Myocyte (in vitro differentiated cells): Measurements from ENCODE around the gene CD300LB. TPM values are rescaled to one million over a fixed set of nuclear protein-coding genes. Genes with fewer than 3 reads are reported as not detected.

Source experiments
- DNase-seq: peaks from one replicate; pipeline ENCODE4 v3.0.0-alpha.2; 2012; ENCODE audit warnings: low read depth
- total RNA-seq: library from RNA; depleted of rRNA; stranded (reverse); fragments of >200 nt; gene quantifications from 2 replicates; pipeline ENCODE4 v1.2.3, GENCODE V29; 2014

Gene CD300LB
- total RNA-seq, 1 donor from 2014 or later = not detected

DNA sequence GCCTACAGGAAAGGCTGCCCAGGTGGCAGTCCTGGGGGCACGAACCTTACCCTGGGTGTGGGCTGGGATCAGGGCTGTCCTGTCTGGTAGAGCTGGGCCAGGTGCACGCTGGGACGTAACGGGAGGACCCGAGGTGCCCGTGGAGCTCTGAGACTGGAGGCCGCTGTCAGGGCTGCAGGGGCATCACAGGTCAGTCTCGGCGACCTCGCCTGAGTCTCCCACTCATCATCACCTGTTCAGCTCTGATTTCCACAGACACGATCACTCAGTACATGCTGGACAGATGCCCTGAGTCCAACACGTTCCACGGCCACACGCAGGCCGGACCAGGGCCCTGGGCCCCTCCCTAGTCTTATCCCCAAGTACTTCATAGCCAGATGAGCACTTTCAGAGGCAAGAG, 19.3 kb upstream of the CD300LB start:
- DNase-seq = no peak

DNA sequence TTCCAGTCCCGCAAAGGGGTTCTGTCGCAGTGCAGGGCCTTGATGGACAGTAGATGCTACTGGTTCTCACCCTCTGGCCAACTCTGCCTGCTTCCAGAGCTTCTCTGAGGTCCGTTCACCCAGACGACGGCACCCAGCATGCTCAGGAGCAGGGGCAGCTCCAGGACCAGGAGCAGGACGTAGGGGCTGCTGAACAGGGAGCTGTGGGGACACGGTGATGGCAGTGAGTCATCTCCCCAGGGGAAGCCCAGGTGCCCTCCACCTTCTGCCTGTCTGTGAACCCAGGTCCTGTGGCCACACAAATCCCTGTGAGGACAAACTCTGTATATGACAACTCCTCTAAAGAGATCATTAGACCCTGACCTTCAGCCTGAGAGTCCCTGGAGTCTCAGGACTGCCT, 18.1 kb upstream of the CD300LB start:
- no peak for DNase-seq

DNA sequence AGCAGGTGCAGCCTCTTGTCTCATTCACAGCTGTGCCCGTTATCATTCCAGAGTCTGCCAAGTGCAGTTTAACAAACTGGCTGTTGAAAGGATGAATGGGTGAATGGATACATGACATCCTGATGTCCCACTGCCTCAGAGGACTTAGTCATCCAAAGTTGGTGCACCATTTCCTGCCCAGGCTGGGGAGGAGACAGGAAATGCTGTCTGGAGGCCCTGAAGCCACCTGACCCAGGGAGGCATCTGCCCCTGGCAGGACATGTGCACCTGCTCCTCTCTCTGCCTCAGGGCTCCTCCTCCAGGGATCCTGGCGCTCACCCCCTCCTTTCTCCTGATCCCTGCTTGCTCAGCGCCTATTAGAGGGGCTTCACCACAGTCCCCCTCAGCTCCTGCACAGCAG, 16.5 kb upstream of the CD300LB start:
- DNase-seq = no peak

DNA sequence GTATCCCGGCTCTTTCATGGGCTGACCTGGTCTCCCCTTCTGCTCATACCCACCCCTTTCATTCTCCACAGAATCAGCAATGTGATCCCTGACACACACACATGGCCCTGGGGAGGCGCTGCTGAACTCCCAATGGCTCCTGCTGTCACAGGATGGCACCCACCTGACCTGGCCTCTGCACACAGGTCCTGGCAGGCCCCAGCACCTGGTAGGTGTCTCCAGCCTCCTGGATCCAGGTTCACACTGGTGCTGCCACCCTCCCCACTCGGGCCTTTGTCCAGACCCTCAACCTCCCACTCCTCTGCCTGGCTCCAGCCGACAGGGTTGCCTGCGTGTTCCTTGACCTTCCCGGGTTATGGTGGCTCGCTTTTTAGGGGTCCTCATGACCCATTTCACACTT, 16.0 kb upstream of the CD300LB start:
- DNase-seq = no peak

DNA sequence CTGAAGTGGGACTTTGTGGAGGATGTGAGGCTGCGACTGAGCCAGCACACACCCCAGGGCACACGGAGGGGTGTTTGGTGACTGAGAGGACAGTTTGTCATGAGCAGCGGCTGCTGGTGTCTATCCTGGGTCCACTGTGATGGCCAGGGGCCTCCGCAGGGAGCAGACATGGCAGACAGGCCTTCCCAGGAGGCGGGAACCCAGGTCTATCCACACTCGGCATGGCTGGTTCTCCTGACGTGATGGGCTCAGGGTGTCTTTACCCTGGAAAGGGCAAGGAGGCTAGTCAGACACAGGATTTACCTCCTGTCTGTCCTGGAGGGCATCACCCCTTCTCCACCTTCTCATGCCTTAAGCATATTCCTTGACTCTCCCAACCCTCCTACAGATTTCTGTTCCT, 15.3 kb upstream of the CD300LB start:
- no peak for DNase-seq

DNA sequence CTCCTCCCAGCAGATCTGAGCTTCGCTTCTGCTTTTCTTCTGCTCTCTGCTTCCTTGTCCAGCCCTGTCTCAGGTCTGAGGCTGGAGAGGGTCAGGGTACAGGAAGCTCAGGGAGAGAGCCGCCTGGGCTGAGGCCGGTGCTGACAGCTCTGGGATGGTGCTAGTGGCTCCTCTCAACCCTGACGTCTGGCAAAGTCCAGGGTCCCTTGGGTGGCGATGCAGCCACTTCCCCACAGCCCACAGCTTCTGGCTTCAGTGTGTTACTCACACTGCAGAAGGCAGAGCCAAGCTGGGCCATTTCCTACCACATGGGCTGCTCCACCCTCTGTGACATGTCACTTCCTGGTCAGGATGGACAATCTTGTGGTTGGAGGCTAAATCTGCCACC, 14.6 kb upstream of the CD300LB start, which contains the start of gene CD300C:
TSS of gene CD300C (minus strand) at position 273 of the 388 bp plus-strand sequence. CDS start 333 bp downstream, outside the sequence.
- no peak for DNase-seq

DNA sequence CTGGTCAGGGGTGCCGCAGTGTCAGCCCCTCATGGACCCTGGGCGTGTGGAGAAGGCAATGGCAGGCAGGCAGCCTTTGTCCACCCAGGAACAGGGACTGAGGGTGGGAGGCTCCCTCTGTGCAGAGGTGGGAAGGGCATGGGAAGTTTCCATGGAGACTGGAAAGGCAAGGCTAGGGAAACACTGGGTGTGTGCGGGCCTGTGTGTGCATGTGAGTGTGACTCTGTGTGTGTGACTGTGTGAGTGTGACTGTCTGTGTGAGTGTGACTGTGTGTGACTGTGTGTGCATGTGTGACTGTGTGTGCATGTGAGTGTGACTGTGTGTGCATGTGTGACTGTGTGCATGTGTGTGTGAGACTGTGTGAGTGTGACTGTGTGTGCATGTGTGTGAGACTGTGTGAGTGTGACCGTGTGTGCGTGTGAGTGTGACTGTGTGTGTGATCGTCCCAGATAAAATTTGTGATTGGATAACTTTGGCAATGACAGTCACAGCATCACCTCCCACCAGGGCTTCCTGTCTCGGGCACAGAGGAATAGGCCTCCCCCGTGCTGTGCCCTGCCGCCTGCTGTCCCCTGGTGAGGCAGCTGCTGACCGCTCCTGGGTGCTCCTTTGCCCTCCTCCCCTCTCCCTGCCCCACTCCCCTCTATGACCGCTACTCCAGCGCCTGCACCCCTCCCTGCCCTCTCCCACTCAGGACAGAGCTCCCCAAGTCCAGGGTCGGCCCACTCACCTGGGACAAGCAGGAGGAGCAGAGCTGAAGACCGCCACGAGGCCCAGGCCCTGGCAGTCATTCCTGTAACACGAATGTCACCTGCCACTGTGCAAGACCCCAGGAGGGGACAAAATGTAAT, 13.9 kb upstream of the CD300LB start:
- no peak for DNase-seq

DNA sequence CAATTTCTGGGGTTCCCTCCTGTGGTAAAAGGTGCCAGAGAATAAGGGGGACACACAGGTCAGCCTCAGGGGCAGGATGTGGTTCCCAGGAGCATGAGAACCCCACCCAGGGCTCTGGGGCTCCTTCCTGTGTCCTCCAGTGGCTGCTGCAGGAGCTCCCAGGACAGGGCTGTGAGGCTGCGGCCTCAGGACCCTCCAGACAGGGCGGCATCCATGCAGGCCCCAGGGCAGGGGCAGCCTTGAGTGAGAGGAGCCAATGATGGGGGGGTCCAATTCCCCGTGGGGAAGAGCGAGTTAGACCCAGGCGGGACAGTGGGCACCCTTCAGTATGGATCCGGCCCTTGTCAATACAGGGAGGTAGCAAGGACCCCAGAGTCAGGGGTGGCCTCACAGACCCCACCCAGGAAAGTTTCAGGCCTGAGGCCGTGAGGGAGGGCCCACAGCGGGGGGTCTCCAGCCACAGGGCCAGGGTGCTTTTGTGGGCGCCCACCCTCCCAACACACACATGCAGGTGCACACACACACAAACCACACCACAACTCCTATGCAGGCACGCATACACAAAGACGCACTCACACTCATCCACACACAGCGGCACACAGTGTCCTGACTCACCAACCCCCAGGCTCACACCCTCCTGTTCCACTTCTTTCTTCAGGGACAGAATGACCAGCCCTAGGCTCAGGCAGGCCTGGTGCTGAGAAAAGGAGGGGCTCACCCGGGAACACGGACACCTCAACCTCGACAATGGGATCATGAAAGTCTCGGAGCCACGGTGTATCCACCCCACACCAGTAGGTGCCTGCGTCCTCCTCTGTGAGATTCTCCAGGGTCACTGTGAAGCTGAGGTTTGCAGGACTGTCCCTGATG, 12.9 kb upstream of the CD300LB start:
- no peak for DNase-seq

DNA sequence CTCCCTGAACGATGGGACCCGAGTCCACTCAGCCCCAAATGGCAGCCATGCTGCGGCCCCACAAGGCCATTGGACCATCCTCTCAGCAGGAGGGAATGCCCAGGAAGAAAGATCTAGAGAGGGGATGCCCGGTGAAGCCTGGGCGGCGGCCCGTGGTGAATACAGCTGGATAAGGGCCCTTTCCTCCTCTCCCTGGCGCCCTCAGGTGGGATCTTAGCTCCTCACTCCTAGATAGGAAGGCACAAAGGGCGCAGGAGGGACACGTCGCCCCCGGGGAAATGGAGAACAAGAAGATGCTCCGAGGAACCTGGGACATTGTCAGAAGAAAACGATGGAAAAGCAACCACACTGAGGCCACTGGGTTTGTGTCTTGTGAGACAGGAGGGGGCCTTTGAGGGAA, 12.1 kb upstream of the CD300LB start:
- DNase-seq = no peak

DNA sequence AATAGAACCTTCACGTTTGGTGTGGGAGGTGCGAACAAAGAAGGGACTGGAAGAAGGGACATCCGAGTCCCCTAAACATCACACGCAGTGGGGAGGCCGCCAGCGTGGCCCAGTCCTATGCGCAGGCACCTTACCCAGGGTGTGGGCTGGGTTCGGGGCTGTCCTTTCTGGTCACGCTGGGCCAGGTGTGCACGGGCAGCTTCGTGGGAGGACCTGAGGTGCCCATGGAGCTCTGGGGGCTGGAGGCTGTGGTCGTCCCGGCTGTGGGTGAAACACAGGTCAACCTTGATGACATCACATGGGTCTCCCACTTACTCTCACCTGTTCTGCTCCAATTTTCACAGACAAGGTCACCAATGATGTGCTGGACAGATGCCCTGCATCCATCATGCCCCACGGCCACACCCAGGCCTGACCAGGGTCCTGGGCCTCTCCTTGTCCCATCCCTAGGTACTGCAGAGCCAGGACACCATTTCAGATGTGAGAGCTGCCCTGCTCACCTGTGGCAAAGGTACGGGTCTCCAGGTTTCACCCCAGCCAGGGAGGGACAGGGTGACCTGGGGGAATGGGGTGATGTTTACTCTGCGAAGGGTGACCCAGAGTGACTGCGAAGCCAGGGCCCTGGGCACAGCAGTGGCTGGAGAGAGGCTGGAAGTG, 11.6 kb upstream of the CD300LB start:
- DNase-seq = no peak

DNA sequence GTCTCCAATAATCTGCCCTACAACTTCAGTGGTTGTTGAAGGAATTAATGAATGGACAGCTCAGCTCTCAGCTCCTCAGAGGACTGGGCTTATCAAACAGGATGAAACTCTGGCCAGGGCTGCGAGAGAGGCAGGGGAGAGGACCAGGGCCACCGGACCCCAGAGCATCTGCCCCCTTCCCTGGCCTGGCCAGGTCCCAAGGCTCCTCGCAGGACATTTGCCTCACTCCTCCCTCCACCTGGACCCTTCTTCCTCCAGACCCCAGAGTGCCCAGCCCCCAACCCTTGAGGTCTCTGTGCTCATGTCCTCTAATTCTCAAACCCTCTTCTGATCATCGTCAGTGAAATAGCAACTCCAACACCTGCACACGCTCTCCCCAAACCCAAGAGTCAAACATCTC, 10.9 kb upstream of the CD300LB start:
- no peak for DNase-seq

DNA sequence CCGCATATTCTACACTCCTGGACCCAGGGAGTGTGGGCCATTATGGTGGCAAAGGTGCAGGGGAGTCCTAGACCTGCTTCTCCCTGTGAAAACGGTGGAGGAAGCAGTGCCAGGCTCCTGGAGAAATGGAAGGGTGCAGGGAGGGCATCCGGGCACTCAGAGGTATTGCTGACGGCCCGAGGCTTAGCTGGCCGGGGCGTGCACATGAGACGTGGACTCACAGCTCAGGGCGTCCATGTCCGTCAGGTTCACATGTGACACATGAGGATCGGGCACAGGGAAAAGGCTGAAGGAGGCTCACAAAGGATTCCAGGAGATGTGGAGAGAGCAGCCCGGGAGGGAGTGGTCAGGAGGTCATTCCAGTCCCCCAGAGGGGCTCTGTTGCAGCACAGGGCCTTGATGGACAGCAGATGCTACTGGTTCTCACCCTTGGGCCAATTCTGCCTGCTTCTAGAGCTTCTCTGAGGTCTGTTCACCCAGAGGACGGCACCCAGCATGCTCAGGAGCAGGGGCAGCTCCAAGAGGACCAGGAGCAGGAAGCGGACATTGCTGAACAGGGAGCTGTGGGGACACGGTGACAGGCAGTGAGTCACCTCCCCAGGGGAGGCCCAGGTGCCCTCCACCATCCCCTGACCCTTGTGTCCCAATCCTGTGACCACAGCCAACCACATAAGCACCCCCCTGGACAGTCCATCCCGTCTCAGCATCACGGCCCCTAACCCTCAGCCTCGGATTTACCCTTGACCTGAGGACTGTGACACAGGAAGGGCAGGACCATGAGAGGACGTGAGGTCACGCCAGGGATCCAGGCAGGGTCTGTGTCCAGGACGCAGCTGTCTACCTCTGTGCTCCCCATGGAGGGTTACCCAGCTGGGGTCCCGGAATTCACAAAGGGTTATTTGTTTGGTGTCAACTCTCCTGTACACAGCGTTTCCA, 10.2 kb upstream of the CD300LB start:
- DNase-seq = no peak

DNA sequence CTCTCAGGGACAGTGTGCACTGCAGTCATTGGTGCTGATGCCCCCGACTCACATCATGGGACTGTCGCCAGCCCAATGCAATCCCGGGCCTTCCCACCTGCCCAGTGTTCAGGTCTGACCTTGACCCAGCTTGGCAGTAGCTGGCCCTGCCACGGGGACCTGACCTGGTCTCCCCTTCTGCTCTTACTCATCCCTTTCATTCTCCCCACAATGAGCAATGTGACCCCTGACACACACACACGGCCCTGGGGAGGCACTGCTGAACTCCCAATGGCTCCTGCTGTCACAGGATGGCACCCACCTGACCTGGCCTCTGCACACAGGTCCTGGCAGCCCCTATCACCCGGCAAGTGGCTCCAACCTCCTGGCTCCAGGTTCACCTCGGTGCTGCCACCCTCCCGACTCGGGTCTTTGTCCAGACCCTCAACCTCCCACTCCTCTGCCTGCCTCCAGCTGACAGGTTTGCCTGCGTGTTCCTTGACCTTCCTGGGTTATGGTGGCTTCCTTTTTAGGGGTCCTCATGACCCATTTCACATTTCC, 8.1 kb upstream of the CD300LB start:
- no peak for DNase-seq

DNA sequence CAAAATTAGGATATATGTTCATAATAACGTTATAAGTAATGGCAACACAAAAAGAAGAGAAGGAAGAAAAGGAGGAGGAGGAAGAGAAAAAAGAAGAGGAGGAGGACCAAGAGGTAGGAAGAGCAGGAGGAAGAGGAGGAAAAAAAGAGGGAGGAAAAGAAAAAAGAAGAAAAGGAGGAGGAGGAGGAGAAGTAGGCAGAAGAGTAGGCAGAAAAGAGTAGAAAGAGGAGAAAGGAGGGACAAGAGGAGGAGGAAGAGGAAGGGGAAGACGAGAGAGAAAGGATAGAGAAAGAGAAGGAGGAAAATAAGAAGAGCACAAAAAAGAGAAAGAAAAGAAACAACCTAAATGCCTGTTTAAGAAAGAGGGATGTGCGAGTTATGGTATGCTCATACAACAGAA, 5.6 kb upstream of the CD300LB start:
- no peak for DNase-seq

DNA sequence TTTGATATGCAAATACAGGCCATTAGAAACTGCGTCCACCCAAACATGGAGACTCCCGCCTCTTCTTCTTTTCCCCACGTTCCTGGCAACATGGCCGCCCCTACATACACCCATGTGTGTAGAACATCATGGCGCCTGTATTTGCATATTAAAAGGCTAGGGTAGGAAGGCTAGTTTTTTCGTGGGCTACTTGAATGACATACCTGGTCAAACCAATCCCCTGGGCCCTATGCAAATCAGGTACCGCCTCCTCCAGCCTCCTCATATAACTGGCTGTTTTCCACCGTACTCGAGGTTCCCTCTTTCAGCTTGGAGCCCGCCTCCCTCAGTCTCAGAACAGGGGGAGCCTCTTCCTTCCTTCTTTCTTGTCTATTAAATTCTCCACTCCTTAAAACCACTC, 840 bp upstream of the CD300LB start:
- DNase-seq = no peak

DNA sequence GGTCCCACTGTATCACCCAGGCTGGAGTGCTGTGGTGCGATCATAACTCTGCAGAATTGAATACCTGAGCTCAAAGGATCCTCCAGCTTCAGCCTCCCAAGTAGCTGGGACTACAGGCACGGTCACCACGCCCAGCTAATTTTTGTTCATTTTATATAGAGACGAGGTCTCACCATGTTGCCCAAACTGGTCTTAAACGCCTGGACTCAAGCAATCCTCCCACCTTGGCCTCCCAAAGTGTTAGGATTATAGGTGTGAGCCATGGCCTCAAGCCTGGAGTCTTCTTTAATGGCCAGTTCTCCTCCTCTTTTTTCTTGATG, 484 bp downstream of the CD300LB start:
- no peak for DNase-seq

DNA sequence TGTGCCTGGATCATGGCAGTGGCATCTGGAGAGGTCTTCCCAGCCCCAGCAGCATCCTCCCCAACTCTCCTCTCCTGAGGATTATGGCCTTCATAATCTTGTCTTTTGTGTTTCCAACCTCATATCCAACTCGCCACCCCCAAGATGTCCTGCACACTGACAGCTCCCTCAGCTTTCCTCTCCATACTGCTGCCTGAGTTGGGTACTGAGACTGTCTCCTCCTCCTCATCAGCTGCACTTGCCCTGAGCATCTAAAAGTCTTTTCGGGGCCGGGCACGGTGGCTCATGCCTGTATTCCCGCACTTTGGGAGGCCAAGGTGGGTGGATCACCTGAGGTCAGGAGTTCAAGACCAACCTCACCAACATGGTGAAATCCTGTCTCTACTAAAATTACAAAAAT, 2.0 kb downstream of the CD300LB start:
- no peak for DNase-seq

DNA sequence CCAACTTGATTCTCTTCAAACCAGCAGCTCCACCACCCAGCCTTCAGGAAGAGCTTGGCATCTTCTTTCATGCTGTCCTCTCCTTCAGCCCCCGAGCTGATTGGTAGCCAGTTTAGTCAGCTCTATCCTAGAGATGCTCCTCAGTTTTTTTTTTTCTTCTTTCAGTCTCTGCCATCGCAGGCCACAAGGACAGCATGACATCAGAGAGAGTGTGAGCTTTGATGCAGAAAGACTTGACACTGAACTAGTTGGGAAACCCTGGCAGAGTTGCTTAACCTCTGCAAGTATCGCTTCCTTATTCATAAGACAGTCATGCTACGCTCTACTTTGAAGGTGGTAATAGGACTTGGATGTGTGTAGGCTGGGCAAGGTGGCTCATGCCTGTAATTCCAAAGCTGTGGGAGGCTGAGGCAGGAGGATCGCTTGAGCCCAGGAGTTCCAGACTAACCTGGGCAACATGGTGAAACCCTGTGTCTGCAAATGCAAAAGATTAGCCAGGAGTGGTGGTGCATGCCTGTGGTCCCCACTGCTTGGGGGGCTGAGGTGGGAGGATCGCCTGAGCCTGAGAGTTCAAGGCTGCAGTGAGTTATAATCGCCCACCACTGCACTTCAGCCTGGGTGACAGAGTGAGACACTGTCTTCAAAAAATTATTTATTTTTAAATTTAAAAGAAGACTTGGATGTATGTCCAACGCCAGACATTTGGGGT, 2.6 kb downstream of the CD300LB start:
- DNase-seq = no peak

DNA sequence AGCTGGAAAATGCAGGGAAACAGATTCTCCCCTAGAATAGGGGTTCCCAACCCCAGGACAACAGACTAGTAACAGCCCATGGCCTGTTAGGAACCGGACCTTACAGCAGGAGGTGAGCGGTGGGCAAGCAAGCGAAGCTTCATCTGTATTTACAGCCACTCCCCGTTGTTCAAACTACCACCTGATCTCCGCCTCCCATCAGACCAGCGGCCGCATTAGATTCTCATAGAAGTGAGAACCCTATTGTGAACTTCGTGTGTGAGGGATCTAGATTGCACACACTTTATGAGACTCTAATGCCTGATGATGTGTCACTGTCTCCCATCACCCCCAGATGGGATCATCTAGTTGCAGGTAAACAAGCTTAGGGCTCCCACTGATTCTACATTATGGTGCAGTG, 3.5 kb downstream of the CD300LB start:
- DNase-seq = no peak

DNA sequence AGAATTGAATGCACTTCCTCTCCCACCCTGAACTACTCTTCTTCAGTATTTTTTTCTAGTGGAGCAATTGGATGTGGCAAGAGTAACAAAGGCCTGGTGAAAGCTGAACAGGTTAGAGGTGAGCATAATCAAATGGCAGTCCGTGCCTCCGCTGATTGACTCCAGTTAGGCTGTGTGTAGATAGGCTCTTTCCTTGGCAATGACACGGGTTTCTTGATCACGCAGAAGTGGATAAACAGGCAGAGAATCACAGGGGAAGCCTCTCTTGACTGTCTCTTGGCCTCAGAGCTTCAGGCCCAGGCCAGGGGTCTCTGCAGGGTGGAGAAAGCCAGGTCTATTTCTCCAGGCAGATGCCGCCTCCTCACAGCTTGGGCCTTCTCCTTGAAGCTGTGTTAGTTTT, 4.2 kb downstream of the CD300LB start:
- DNase-seq = no peak
